GM21576 (cell line): Measurements from ENCODE around the gene SLC22A12.
"Not testable (repeated sequence)": the region's sequence is repeated elsewhere in the genome, so short reads cannot be mapped to it uniquely, and the experiment has no call there.

Experiments
- ATAC-seq: cut with Tn5 transposase; IDR thresholded peaks from one replicate; pipeline ENCODE4 v1.9.1; 2021; ENCODE audit warnings: mild to moderate bottlenecking, moderate library complexity; ENCODE audit not compliant: unreplicated experiment

SLC22A12 gene

DNA sequence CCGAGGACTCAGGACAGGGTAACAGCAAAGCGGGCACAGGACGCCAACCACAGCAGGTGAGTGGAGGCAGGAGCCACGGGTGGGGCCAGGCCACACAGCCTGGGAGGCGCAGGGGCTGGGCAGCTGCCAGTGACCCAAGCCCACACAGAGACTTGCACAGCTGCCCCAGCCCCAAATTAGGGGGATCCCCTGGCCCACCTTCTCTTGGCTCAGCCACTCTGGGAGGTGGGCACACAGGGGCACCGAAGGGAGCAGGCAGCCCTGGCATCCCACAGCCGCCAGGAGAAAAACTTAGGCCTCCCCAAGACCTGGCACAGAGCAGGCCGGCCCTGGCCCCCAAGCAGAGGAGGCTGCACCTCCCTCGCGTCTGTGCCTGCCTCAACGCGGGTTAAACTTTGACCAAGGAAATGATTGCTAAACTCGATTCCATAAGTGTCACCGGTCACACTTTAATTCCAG, at the start of gene SLC22A12:
Gene SLC22A12, plus strand, starts transcription at position 458 of the 459 bp plus-strand sequence. CDS start 337 bp downstream, outside the sequence.
- ATAC-seq = no peak

- no peak for ATAC-seq
These were observed 48.6 kb upstream of the SLC22A12 start for GRCh38 chr11:64542172-64543125.

GRCh38 chr11:64543818-64544217, 47.2 kb upstream of the SLC22A12 start:
- no peak for ATAC-seq

GRCh38 chr11:64544616-64545296, 46.3 kb upstream of the SLC22A12 start:
- no peak for ATAC-seq

DNA sequence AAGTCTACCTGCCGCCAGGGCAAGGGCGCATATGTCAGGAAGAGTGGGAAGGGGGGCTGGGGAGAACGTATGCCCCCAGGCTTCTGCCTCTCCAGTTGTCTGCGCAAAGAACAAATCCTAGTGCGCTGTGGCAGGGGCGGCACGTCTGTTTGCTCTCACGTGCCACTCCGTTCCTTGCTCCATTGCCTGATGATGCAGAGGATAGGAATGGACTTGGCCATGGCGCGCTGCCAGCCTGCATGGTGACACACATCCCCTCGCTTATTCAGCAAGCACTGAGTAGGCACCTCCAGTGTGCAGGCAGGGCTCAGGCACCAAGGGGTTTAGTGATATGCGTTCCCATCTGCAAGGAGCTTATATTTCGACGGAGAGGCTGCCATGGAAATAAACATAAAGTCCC, 45.4 kb upstream of the SLC22A12 start:
- ATAC-seq = no peak

DNA sequence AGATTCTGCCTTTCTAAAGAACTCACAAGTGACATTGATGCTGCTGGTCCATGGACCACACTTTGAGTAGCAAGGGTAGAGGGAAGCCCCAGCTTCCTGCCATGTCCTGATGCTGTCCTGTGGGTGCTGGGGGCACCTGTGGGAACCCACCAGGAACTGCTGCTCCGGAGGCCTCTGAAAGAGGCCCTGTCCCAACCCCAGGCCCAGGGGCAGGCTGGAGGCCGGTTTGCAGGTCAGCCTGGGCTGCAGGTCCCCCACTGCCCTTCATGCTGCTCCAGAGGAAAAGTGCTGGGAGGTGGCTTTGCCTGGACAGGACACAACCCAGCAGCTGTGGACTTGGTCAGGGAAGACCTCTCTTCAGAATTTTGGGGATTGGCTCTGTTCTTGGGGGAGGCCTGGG, 44.8 kb upstream of the SLC22A12 start:
- ATAC-seq = no peak

GRCh38 chr11:64546600-64546999, 44.4 kb upstream of the SLC22A12 start:
- no peak for ATAC-seq

DNA sequence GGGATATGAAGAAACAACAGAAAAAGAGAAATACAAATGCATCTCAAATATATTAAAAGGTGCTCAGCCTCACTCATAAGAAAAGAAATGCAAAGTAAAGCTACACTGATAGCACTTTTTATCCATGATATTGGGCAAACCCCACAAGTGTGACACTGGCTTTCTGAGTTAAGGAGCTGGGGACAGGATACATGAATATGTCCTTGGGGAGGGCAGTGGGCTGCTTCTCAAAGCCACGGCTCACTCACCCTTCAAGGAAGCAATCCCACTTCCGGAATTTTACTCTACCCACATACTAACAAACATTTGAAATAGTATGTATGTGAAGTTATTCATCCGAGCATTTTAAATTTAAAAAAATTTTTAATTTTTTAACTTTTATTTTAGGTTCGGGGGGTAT, 41.1 kb upstream of the SLC22A12 start:
- no peak for ATAC-seq

- ATAC-seq = no peak
These were observed 37.3 kb upstream of the SLC22A12 start for GRCh38 chr11:64553554-64554201.

GRCh38 chr11:64556044-64556720, 34.8 kb upstream of the SLC22A12 start:
- no peak for ATAC-seq

- ATAC-seq = no peak
These were observed 34.2 kb upstream of the SLC22A12 start for GRCh38 chr11:64556721-64557250.

- ATAC-seq = no peak
These were observed 32.8 kb upstream of the SLC22A12 start for GRCh38 chr11:64558065-64558745.

GRCh38 chr11:64558869-64559268, 32.2 kb upstream of the SLC22A12 start:
- no peak for ATAC-seq

- no peak for ATAC-seq
These were observed 31.5 kb upstream of the SLC22A12 start for GRCh38 chr11:64559351-64560138.

- no peak for ATAC-seq
These were observed 30.8 kb upstream of the SLC22A12 start for GRCh38 chr11:64560139-64560771.

GRCh38 chr11:64560941-64561340, 30.1 kb upstream of the SLC22A12 start:
- ATAC-seq = no peak

- not testable (repeated sequence) for ATAC-seq
These were observed 29.6 kb upstream of the SLC22A12 start for GRCh38 chr11:64561429-64561828.

- ATAC-seq = no peak
These were observed 28.9 kb upstream of the SLC22A12 start for GRCh38 chr11:64561984-64562722.
